B cell (primary cell): ENCODE results near the gene ATXN7L3. TPM values are rescaled to one million over a fixed set of nuclear protein-coding genes. Genes with fewer than 3 reads are reported as not detected.

Experiments
- ATAC-seq: fragments of 200-7000 bp; cut with Tn5 transposase; one replicate; pipeline ENCODE4 v1.10.0; 2021; ENCODE audit warnings: low read depth, mild to moderate bottlenecking, moderate number of reproducible peaks, moderate library complexity
- CTCF ChIA-PET: fragments of 350-600 bp; sonication (Branson Sonifier 250); formaldehyde crosslinking; loops from one replicate; lab custom pipeline; 2021; ENCODE audit warnings: antibody characterized with exemption, inconsistent platforms; lab: Charles Lee
- POLR2A ChIA-PET: fragments of 350-600 bp; sonication (Branson Sonifier 250); formaldehyde crosslinking; loops from one replicate; lab custom pipeline; 2021; ENCODE audit warnings: antibody characterized with exemption; lab: Charles Lee
- DNase-seq: peaks from one replicate; pipeline ENCODE4 v3.0.0; 2013
- H2AFZ ChIP-seq: 2 replicates; pipeline ENCODE4 v1.6.1; 2012; ENCODE audit warnings: mild to moderate bottlenecking, low read depth, low read length; ENCODE audit not compliant: insufficient read depth, poor library complexity, severe bottlenecking
- H3K27ac ChIP-seq, 2 donors: 1 replicate in 1 of 2; 2 replicates in 1 of 2; pipeline ENCODE4 v1.5.1; 2012 to 2013; ENCODE audit warnings: low read length in 2 of 2, mild to moderate bottlenecking in 2 of 2, moderate library complexity in 1 of 2
- H3K27me3 ChIP-seq, 4 experiments: fragments of 200-600 bp in 1 of 4; sonication (generic) in 1 of 4; replicated peaks in 1 of 4; 1 replicate in 2 of 4; 2 replicates in 2 of 4; pipeline versions ENCODE4 v1.6.1 to v1.7.0; 2013 to 2016; ENCODE audit warnings: low read length in 3 of 4, mild to moderate bottlenecking in 2 of 4, mixed read lengths in 1 of 4, moderate library complexity in 1 of 4; ENCODE audit not compliant: insufficient read depth in 4 of 4, control insufficient read depth in 3 of 4; ENCODE audit errors: control extremely low read depth in 1 of 4
- H3K36me3 ChIP-seq, 2 experiments: replicated peaks in 1 of 2; 1 replicate in 1 of 2; 2 replicates in 1 of 2; pipeline versions ENCODE4 v1.6.1 to v1.7.1; 2013; ENCODE audit warnings: low read length in 1 of 2; ENCODE audit not compliant: insufficient read depth in 2 of 2, control insufficient read depth in 1 of 2; ENCODE audit errors: control extremely low read depth in 1 of 2, extremely low read depth in 1 of 2
- H3K4me1 ChIP-seq, 2 donors: fragments of 200-600 bp in 1 of 2; sonication (generic) in 1 of 2; 1 replicate in 1 of 2; 2 replicates in 1 of 2; pipeline versions ENCODE4 v1.5.1 to v1.6.1; 2013 to 2017; ENCODE audit warnings: low read length in 2 of 2; ENCODE audit not compliant: control insufficient read depth in 2 of 2, insufficient read depth in 2 of 2
- H3K4me2 ChIP-seq: replicated peaks from 2 replicates; pipeline ENCODE3; 2012; ENCODE audit warnings: mild to moderate bottlenecking, low read depth, low read length; ENCODE audit not compliant: poor library complexity, severe bottlenecking
- H3K4me3 ChIP-seq, 5 experiments: fragments of 200-600 bp in 1 of 5; sonication (generic) in 1 of 5; 1 replicate in 3 of 5; 2 replicates in 2 of 5; pipeline versions ENCODE4 v1.5.1 to v1.7.0; 2011 to 2016; ENCODE audit warnings: low read length in 4 of 5, mild to moderate bottlenecking in 4 of 5, low read depth in 2 of 5, control low read depth in 1 of 5, moderate library complexity in 1 of 5; ENCODE audit not compliant: insufficient read depth in 1 of 5; ENCODE audit errors: control extremely low read depth in 1 of 5, extremely low read depth in 1 of 5
- H3K79me2 ChIP-seq: fragments of 200-600 bp; sonication (generic); one replicate; pipeline ENCODE4 v1.6.0; 2016; ENCODE audit warnings: low read length; ENCODE audit not compliant: control insufficient read depth, insufficient read depth
- H3K9ac ChIP-seq: fragments of 200-600 bp; sonication (generic); 2 replicates; pipeline ENCODE4 v1.6.1; 2017; ENCODE audit warnings: mild to moderate bottlenecking, low read length, moderate library complexity
- H3K9me3 ChIP-seq, 3 donors: one replicate each; pipeline versions ENCODE4 v1.6.1 to v1.7.1; 2013; ENCODE audit warnings: low read length in 2 of 3; ENCODE audit not compliant: control insufficient read depth in 2 of 3, insufficient read depth in 1 of 3; ENCODE audit errors: control extremely low read depth in 1 of 3
- H4K20me1 ChIP-seq: 2 replicates; pipeline ENCODE4 v1.6.0; 2012; ENCODE audit warnings: mild to moderate bottlenecking, low read length; ENCODE audit not compliant: insufficient read depth, control insufficient read depth, poor library complexity, severe bottlenecking
- H3K27ac Mint-ChIP-seq: one replicate; pipeline ENCODE4 v1.8.0; 2021; ENCODE audit warnings: mixed read lengths
- H3K27me3 Mint-ChIP-seq: one replicate; pipeline ENCODE4 v1.8.0; 2021; ENCODE audit warnings: mixed read lengths
- H3K4me1 Mint-ChIP-seq: one replicate; pipeline ENCODE4 v1.8.0; 2021; ENCODE audit warnings: mixed read lengths
- H3K4me3 Mint-ChIP-seq: one replicate; pipeline ENCODE4 v1.8.0; 2021; ENCODE audit warnings: mixed read lengths
- H3K9me3 Mint-ChIP-seq: one replicate; pipeline ENCODE4 v1.8.0; 2022; ENCODE audit warnings: mixed read lengths; ENCODE audit not compliant: insufficient read depth
- CTCF ChIP-seq: fragments of 200-600 bp; IDR thresholded peaks from one replicate; pipeline ENCODE4 v1.8.0; 2022; ENCODE audit warnings: antibody characterized with exemption, mild to moderate bottlenecking
- EZH2 ChIP-seq: IDR thresholded peaks from 2 replicates; pipeline ENCODE4 v1.6.1; 2012; ENCODE audit warnings: borderline replicate concordance, low read depth, mild to moderate bottlenecking, moderate library complexity, low read length; ENCODE audit not compliant: insufficient read depth, poor library complexity, severe bottlenecking
- WGBS: methylation state at CpG from one replicate; pipeline ENCODE4 v1.1.5; 2013; ENCODE audit warnings: missing lambda C conversion rate; ENCODE audit not compliant: insufficient coverage; 5-methylcytosine and 5-hydroxymethylcytosine counted together
- intact Hi-C: fragments of 100-400 bp; cut with micrococcal nuclease; formaldehyde crosslinking; loops from one replicate; pipeline ENCODE4 v1.10.0; 2022
- polyA plus RNA-seq: library from polyadenylated mRNA; depleted of rRNA; stranded (reverse); fragments of >200 nt; gene quantifications from 2 replicates; pipeline ENCODE4 v1.2.3, GENCODE V29; 2012
- total RNA-seq, 2 donors: library from RNA; stranded (reverse); fragments of 120-200 nt in 1 of 2; gene quantifications; 1 replicate in 1 of 2; 2 replicates in 1 of 2; pipeline versions ENCODE4 v1.2.3 to v1.2.4, GENCODE V29; 2013 to 2022

The ATXN7L3 gene
- total and polyA plus RNA-seq, 2 donors (not counting 1 experiment from before 2014, with no cell fraction given), result 63.6 to 107 TPM

GRCh38 chr17:44236444-44236991 is 36.8 kb upstream of the ATXN7L3 start:
- Mint-ChIP-seq H3K4me3 (no peak overlapping the region), H3K27ac (no peak overlapping the region), H3K9me3 (no peaks in the 10 kb centered on the region), H3K27me3 (peaks cover 11% of the 10 kb centered on the region), H3K4me1 (peaks cover 5% of the 10 kb centered on the region)
- Histone ChIP-seq H3K79me2 (no peaks in the 10 kb centered on the region), H3K9me3 (no peaks in the 10 kb centered on the region), H3K4me1 (peaks cover 0 to 3% of the 10 kb centered on the region in 2 donors), H3K27me3 (no peaks in the 10 kb centered on the region), H3K9ac (no peak overlapping the region), H3K4me2 (no peak overlapping the region), H3K4me3 (no peak overlapping the region), H3K36me3 (no peaks in the 10 kb centered on the region), H3K27ac (no peak overlapping the region), H2AFZ (no peak overlapping the region), H4K20me1 (no peaks in the 10 kb centered on the region)
- TF ChIP-seq EZH2 (no peak), CTCF (no peak)
- intact Hi-C loops, result no loop called here
- WGBS, result 80% methylated on average over 1 of the region's 5 CpGs
- CTCF ChIA-PET, result no interaction called here
- POLR2A ChIA-PET, result no interaction called here
- no peak for ATAC-seq
- no peak for DNase-seq

GRCh38 chr17:44235583-44235936 is 35.9 kb upstream of the ATXN7L3 start:
- H3K4me3 Mint-ChIP-seq, result no peak overlapping the region
- no peaks in the 10 kb centered on the region for H3K4me1 Mint-ChIP-seq
- intact Hi-C loops, result no loop called here
- DNase-seq (no peak), ATAC-seq (no peak)
- Histone ChIP-seq H3K4me1 (no peaks in the 10 kb centered on the region), H3K9me3 (no peaks in the 10 kb centered on the region), H3K4me2 (no peak overlapping the region), H2AFZ (no peak overlapping the region), H3K27ac (no peak overlapping the region), H3K79me2 (no peaks in the 10 kb centered on the region), H3K36me3 (no peaks in the 10 kb centered on the region), H3K27me3 (no peaks in the 10 kb centered on the region), H3K9ac (no peak overlapping the region), H3K4me3 (no peak overlapping the region), H4K20me1 (no peaks in the 10 kb centered on the region)
- no peak for TF ChIP-seq CTCF
- TF ChIP-seq EZH2, result no peak
- WGBS, result 93% methylated on average over 5 of the region's 5 CpGs
- ChIA-PET CTCF (no interaction called here), POLR2A (no interaction called here)
- H3K27me3 Mint-ChIP-seq, result peaks cover 11% of the 10 kb centered on the region
- H3K9me3 Mint-ChIP-seq, result no peaks in the 10 kb centered on the region
- H3K27ac Mint-ChIP-seq, result no peak overlapping the region
